Psoas muscle (tissue), 8 donors: ENCODE data around the gene RMI2. TPM values are rescaled to one million over a fixed set of nuclear protein-coding genes. Genes with fewer than 3 reads are reported as not detected.
A peak's percentile ranks its signal among the peaks of the same experiment; 100 is the strongest.

Source experiments
- ATAC-seq, 4 donors: fragments of 200-7000 bp; cut with Tn5 transposase; one replicate each; pipeline ENCODE4 v1.9.1; 2020; ENCODE audit warnings: moderate library complexity in 3 of 4, mild to moderate bottlenecking in 2 of 4
- DNase-seq, 2 donors: peaks; one replicate each; pipeline ENCODE4 v3.0.0-alpha.2; 2020
- H3K27ac ChIP-seq: fragments of 200-600 bp; one replicate; pipeline ENCODE4 v1.8.0; 2022
- H3K27me3 ChIP-seq, 3 donors: fragments of 200-600 bp in 1 of 3; one replicate each; pipeline versions ENCODE4 v1.6.1 to v1.8.0; 2013 to 2022; ENCODE audit warnings: low read length in 2 of 3, mild to moderate bottlenecking in 2 of 3, moderate library complexity in 1 of 3; ENCODE audit not compliant: insufficient read depth in 3 of 3
- H3K36me3 ChIP-seq, 2 donors: fragments of 200-600 bp in 1 of 2; one replicate each; pipeline versions ENCODE4 v1.6.1 to v1.8.0; 2013 to 2022; ENCODE audit warnings: low read depth in 1 of 2, mild to moderate bottlenecking in 1 of 2, moderate library complexity in 1 of 2; ENCODE audit not compliant: insufficient read depth in 1 of 2
- H3K4me1 ChIP-seq: fragments of 200-600 bp; one replicate; pipeline ENCODE4 v1.8.0; 2022
- H3K4me3 ChIP-seq: fragments of 200-600 bp; one replicate; pipeline ENCODE4 v1.8.0; 2022; ENCODE audit warnings: mild to moderate bottlenecking
- H3K9me3 ChIP-seq: fragments of 200-600 bp; one replicate; pipeline ENCODE4 v1.8.0; 2022
- WGBS, 3 donors: extraction: QIAGEN DNeasy Blood & Tissue Kit; methylation state at CpG; one replicate each; pipeline versions ENCODE4 v1.1.6 to v1.1.7; 2013; 5-methylcytosine and 5-hydroxymethylcytosine counted together
- intact Hi-C, 2 donors: fragments of 100-400 bp; cut with DNase I; formaldehyde crosslinking; loops; one replicate each; pipeline versions ENCODE4 v1.11.0 to v1.14.2; 2022
- polyA plus RNA-seq, 3 donors: library from polyadenylated mRNA; stranded (reverse); fragments of 200-250 nt; gene quantifications; one replicate each; pipeline ENCODE4 v1.2.3, GENCODE V29; 2013
- total RNA-seq, 4 donors: library from RNA; stranded (reverse); fragmentation: NEBNext Ultra II Directional in 2 of 4; extraction: Animal tissue kit (Norgen Biotek cat#: 25700) in 2 of 4; gene quantifications; one replicate each; pipeline versions ENCODE4 v1.2.1 to v1.2.4, GENCODE V29; 2021 to 2023
- TF ChIP-seq, protein P1 (sequence below): fragments of 200-600 bp; IDR thresholded peaks from one replicate; pipeline ENCODE4 v1.8.0; 2022; ENCODE audit warnings: antibody characterized with exemption
- donor health status: healthy with polysubstance abuse.
- donor health status: DM: no; HTN: no; CAD: no; lungs with moderate emphysema.
- donor health status: Bipolar disorder and iron deficiency.
- donor health status: healthy.
- donor health status: DM: yes; HTN: yes; CAD: no.
- donor health status: DM: no; HTN: no; CAD: no.
- donor health status: DM: no; HTN: no; CAD: no.
- donor health status: DM: yes; HTN: yes; CAD: no.

RMI2 gene
- total and polyA plus RNA-seq, 7 donors = 0.11 to 0.64 (median 0.23) TPM; not detected in 2

DNA sequence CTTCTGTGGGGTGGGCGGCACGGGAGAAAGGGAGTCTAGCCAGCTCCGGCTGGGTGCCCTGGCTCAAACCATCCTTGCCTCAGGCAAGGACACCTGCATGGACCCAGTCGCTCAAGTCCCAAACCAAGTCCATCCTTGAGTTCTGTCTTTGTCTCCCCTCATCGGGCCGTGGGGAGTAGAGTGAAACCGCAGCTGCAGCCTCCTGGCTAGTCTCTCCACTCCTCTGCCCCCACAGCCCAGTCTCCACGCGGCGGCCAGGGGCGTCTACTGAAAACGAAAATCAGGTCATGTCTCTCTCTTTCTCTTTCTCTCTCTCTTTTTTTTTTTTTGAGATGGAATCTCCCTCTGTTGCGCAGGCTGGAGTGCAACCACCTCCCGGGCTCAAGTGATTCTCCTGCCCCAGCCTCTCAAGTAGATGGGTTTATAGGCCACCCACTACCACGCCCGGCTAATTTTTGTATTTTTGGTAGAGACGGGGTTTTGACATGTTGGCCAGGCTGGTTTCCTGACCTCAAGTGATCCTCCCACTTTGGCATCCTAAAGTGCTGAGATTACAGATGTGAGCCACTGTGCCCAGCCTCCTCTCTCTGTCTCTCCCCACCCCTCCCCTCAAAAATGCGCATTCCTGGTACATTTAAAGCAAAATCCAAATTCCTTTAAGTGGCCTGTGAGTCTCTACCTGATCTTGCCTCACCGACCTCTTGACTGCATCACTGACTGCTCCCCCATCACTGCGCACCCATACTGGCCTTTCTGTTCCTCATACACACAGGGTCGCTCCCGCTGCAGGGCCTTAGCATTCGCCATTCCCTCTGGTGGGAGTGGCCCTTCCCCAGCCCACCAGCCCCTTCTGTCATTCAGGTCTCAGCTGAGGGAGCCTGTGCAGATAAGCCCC is 17.7 kb upstream of the RMI2 start:
- TF ChIP-seq, protein P1, sequence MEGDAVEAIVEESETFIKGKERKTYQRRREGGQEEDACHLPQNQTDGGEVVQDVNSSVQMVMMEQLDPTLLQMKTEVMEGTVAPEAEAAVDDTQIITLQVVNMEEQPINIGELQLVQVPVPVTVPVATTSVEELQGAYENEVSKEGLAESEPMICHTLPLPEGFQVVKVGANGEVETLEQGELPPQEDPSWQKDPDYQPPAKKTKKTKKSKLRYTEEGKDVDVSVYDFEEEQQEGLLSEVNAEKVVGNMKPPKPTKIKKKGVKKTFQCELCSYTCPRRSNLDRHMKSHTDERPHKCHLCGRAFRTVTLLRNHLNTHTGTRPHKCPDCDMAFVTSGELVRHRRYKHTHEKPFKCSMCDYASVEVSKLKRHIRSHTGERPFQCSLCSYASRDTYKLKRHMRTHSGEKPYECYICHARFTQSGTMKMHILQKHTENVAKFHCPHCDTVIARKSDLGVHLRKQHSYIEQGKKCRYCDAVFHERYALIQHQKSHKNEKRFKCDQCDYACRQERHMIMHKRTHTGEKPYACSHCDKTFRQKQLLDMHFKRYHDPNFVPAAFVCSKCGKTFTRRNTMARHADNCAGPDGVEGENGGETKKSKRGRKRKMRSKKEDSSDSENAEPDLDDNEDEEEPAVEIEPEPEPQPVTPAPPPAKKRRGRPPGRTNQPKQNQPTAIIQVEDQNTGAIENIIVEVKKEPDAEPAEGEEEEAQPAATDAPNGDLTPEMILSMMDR = no peak
- no peak for DNase-seq
- Histone ChIP-seq H3K9me3 (no peaks in the 10 kb centered on the region), H3K27me3 (peaks cover 0 to 6% (median 0%) of the 10 kb centered on the region in 3 donors), H3K36me3 (no peaks in the 10 kb centered on the region), H3K27ac (no peak overlapping the region), H3K4me1 (no peaks in the 10 kb centered on the region), H3K4me3 (no peak overlapping the region)
- 75 to 79% (median 79%) methylated on average over 23 of the region's 23 CpGs for WGBS, 3 donors
- intact Hi-C loops = no loop called here
- ATAC-seq = no peak

DNA sequence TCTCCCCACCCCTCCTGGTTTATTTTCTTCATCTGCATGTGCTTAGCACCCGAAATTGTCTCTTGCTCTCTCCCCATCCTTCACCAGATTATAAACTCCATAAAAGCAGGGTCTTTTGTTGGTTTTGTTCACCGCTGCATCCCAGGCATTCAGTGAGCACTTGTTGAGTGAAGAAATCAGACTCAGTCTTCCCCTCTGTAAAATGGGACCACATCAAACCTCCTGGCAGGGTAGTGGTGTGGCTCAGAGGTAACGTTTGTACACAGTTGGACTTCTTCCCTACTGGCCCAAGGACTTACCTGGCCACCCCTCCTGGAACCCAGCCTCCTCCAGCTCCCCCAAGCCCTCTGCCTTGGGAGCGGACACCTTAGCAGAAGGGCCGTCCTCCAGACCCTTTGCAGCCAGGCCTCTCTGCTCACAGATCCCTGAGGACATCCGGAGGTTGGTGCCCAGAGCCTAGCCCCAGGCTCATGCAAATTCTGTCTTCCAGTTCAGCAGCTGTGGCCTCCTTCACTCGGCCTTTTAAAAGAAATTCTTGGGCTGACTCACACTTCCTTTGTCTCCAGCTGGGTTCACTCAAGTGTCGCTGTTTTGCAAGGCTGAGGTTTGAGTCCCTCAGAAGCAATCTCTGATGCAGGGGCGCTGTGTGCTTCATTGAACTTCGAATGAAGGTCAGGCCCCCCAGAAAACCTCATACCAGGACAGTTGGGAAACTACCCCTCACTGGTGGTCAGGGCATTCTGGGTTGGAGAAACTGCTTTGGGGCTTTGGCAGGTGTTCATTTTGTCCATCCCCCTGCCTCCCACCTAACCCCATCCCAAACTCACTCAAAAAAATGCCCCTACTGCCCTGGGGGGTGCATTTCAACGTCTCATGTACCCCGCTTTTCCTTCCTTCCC is 16.8 kb upstream of the RMI2 start:
- peak; percentile 39 to 78 (median 58) for ATAC-seq
- intact Hi-C loops = no loop called here
- Histone ChIP-seq H3K27me3 (peaks cover 0 to 6% (median 0%) of the 10 kb centered on the region in 3 donors), H3K9me3 (no peaks in the 10 kb centered on the region), H3K36me3 (no peaks in the 10 kb centered on the region), H3K4me3 (no peak overlapping the region), H3K27ac (no peak overlapping the region), H3K4me1 (no peaks in the 10 kb centered on the region)
- DNase-seq = peak; percentile 60 to 78
- 33 to 37% (median 34%) methylated on average over 12 of the region's 12 CpGs for WGBS, 3 donors
- TF ChIP-seq, protein P1 = no peak

DNA sequence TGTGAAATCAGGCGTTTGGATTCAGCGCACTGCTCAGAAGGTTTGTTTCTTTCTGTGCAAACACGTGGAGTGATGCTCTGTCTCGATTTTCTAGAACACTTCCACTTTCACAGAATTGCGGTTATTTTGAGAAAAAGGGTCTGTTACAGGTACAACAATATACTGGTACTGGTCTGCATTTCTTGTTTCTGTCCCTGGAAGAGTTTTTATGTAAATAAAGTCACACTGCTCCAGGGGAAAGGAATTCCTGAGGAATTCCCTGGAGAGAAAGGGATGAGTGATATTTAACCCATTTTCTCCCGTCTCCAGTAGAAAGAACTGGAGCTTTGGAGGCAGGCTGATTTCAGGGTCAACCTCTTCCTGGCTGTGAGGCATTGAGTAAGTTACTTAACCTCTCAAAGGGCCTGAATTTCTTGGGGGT is 16.2 kb upstream of the RMI2 start:
- H3K36me3 ChIP-seq = no peaks in the 10 kb centered on the region
- TF ChIP-seq, protein P1 = no peak
- intact Hi-C loops = no loop called here

DNA sequence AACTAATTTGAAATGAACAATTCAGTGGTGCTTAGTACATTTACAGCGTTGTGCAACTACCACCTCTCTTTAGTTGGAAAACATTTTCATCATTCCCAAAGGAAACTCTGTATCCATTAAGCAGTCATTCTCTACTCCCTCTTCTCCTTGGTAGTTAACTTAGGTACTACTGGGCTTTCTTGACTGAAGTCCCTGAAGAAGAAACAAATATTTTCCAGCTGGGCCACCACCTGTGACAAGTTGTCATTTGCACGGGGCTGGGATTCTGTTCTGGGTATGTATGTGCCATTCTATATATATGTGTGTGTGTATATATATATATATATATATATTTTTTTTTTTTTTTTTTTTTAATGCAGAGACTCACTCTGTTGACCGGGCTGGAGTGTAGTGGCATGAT is 15.4 kb upstream of the RMI2 start:
- 52 to 74% (median 56%) methylated on average over 3 of the region's 3 CpGs for WGBS, 3 donors
- Histone ChIP-seq H3K4me1 (no peaks in the 10 kb centered on the region), H3K9me3 (no peaks in the 10 kb centered on the region), H3K27ac (no peak overlapping the region), H3K4me3 (no peak overlapping the region), H3K36me3 (no peaks in the 10 kb centered on the region), H3K27me3 (peaks cover 0 to 6% (median 0%) of the 10 kb centered on the region in 3 donors)
- ATAC-seq (no peak), DNase-seq (no peak)
- intact Hi-C loops = no loop called here
- TF ChIP-seq, protein P1 = no peak

More for the DNA sequence above, 16.2 kb upstream of the RMI2 start:
- H3K27me3 ChIP-seq = peaks cover 0 to 6% (median 0%) of the 10 kb centered on the region in 3 donors
- ATAC-seq (no peak), DNase-seq (no peak)
- 12 to 20% (median 14%) methylated on average over 6 of the region's 6 CpGs for WGBS, 3 donors
- H3K4me3 ChIP-seq = no peak overlapping the region
- no peak overlapping the region for H3K27ac ChIP-seq
- no peaks in the 10 kb centered on the region for H3K9me3 ChIP-seq
- no peaks in the 10 kb centered on the region for H3K4me1 ChIP-seq
